H9 (cell line): ENCODE data around the gene GCNT2. TPM values are rescaled to one million over a fixed set of nuclear protein-coding genes. Genes with fewer than 3 reads are reported as not detected.
"Not testable (repeated sequence)": the region's sequence is repeated elsewhere in the genome, so short reads cannot be mapped to it uniquely, and the experiment has no call there.

Experiments
- DNase-seq: peaks from one replicate; pipeline ENCODE4 v3.0.0-alpha.2; 2017
- H2AFZ ChIP-seq: one replicate; pipeline ENCODE4 v1.6.1; 2013; ENCODE audit warnings: mild to moderate bottlenecking, low read length, control low read depth, moderate library complexity
- H2AK5ac ChIP-seq: 2 replicates; pipeline ENCODE4 v1.6.1; 2013; ENCODE audit warnings: low read length, control low read depth, mixed read lengths; ENCODE audit not compliant: insufficient read length
- H2BK120ac ChIP-seq: one replicate; pipeline ENCODE4 v1.6.1; 2013; ENCODE audit warnings: low read depth, mild to moderate bottlenecking, low read length, control low read depth, inconsistent platforms; ENCODE audit not compliant: poor library complexity, severe bottlenecking
- H2BK12ac ChIP-seq: 2 replicates; pipeline ENCODE4 v1.6.1; 2013; ENCODE audit warnings: low read length, control low read depth, mixed read lengths, low read depth; ENCODE audit not compliant: insufficient read length
- H2BK15ac ChIP-seq: 2 replicates; pipeline ENCODE4 v1.6.1; 2013; ENCODE audit warnings: low read depth, low read length, control low read depth
- H2BK20ac ChIP-seq: one replicate; pipeline ENCODE4 v1.6.1; 2013; ENCODE audit warnings: low read depth, mild to moderate bottlenecking, low read length, control low read depth, inconsistent platforms; ENCODE audit not compliant: poor library complexity, severe bottlenecking
- H2BK5ac ChIP-seq: 2 replicates; pipeline ENCODE4 v1.6.1; 2013; ENCODE audit warnings: low read length, control low read depth, mixed read lengths; ENCODE audit not compliant: insufficient read length
- H3K14ac ChIP-seq: 2 replicates; pipeline ENCODE4 v1.6.1; 2013; ENCODE audit warnings: low read length, control low read depth; ENCODE audit not compliant: insufficient read depth
- H3K18ac ChIP-seq: 2 replicates; pipeline ENCODE4 v1.6.1; 2013; ENCODE audit warnings: low read depth, mild to moderate bottlenecking, mixed read lengths, low read length, control low read depth; ENCODE audit not compliant: insufficient read length
- H3K23ac ChIP-seq: 2 replicates; pipeline ENCODE4 v1.6.1; 2013; ENCODE audit warnings: low read length, control low read depth, mixed read lengths, low read depth; ENCODE audit not compliant: insufficient read length
- H3K23me2 ChIP-seq: 2 replicates; pipeline ENCODE4 v1.6.1; 2013; ENCODE audit warnings: low read depth, mild to moderate bottlenecking, mixed read lengths, low read length, control low read depth; ENCODE audit not compliant: insufficient read length, poor library complexity, severe bottlenecking
- H3K27ac ChIP-seq: 2 replicates; pipeline ENCODE4 v1.5.1; 2013; ENCODE audit warnings: low read length, control low read depth, mixed read lengths, low read depth; ENCODE audit not compliant: insufficient read length
- H3K27me3 ChIP-seq: 2 replicates; pipeline ENCODE4 v1.6.1; 2013; ENCODE audit warnings: low read length, control low read depth, inconsistent platforms; ENCODE audit not compliant: insufficient read depth
- H3K4ac ChIP-seq: 2 replicates; pipeline ENCODE4 v1.6.1; 2013; ENCODE audit warnings: low read depth, mild to moderate bottlenecking, control low read depth, inconsistent platforms, low read length, moderate library complexity
- H3K4me1 ChIP-seq: 2 replicates; pipeline ENCODE4 v1.6.1; 2013; ENCODE audit warnings: low read length, control low read depth, inconsistent platforms; ENCODE audit not compliant: insufficient read depth
- H3K4me2 ChIP-seq: 2 replicates; pipeline ENCODE4 v1.6.1; 2013; ENCODE audit warnings: low read length, control low read depth, mixed read lengths; ENCODE audit not compliant: insufficient read length, insufficient read depth
- H3K56ac ChIP-seq: 2 replicates; pipeline ENCODE4 v1.6.1; 2013; ENCODE audit warnings: low read depth, mild to moderate bottlenecking, mixed read lengths, low read length, control low read depth; ENCODE audit not compliant: insufficient read length
- H3K79me1 ChIP-seq: 2 replicates; pipeline ENCODE4 v1.6.1; 2013; ENCODE audit warnings: low read depth, mild to moderate bottlenecking, moderate library complexity, low read length, control low read depth, inconsistent platforms; ENCODE audit not compliant: insufficient read depth, poor library complexity, severe bottlenecking
- H3K79me2 ChIP-seq: 2 replicates; pipeline ENCODE4 v1.6.1; 2013; ENCODE audit warnings: low read length, control low read depth, inconsistent platforms; ENCODE audit not compliant: insufficient read depth
- H3K9ac ChIP-seq: 2 replicates; pipeline ENCODE4 v1.6.1; 2013; ENCODE audit warnings: low read length, control low read depth, mixed read lengths; ENCODE audit not compliant: insufficient read length; ENCODE audit errors: extremely low read depth
- H3K9me3 ChIP-seq: one replicate; pipeline ENCODE4 v1.6.1; 2013; ENCODE audit warnings: low read depth, low read length, inconsistent platforms; ENCODE audit not compliant: control insufficient read depth
- H3T11ph ChIP-seq: one replicate; pipeline ENCODE4 v1.6.1; 2013; ENCODE audit warnings: mild to moderate bottlenecking, low read length, control low read depth, inconsistent platforms
- H4K20me1 ChIP-seq: one replicate; pipeline ENCODE4 v1.6.1; 2013; ENCODE audit not compliant: control insufficient read depth, insufficient read length, insufficient read depth
- H4K5ac ChIP-seq: 2 replicates; pipeline ENCODE4 v1.6.1; 2013; ENCODE audit warnings: low read depth, mild to moderate bottlenecking, mixed read lengths, low read length, control low read depth; ENCODE audit not compliant: insufficient read length
- H4K8ac ChIP-seq: replicated peaks from 2 replicates; pipeline ENCODE4 v1.6.1; 2013; ENCODE audit warnings: low read length, control low read depth, mixed read lengths, low read depth; ENCODE audit not compliant: insufficient read length
- H4K91ac ChIP-seq: 2 replicates; pipeline ENCODE4 v1.6.1; 2013; ENCODE audit warnings: low read depth, mild to moderate bottlenecking, moderate library complexity, mixed read lengths, low read length, control low read depth; ENCODE audit not compliant: insufficient read length
- H3K27ac Mint-ChIP-seq, 3 experiments: 2 replicates in 2 of 3; 3 replicates in 1 of 3; pipeline ENCODE4 v1.8.0; 2020 to 2021; ENCODE audit warnings: mixed read lengths in 3 of 3, mild to moderate bottlenecking in 1 of 3, moderate library complexity in 1 of 3
- H3K27me3 Mint-ChIP-seq: 2 replicates; pipeline ENCODE4 v1.8.0; 2021; ENCODE audit warnings: low read depth, mild to moderate bottlenecking, moderate library complexity, mixed read lengths
- H3K36me3 Mint-ChIP-seq, 3 experiments: 2 replicates in 2 of 3; 3 replicates in 1 of 3; pipeline ENCODE4 v1.8.0; 2020 to 2021; ENCODE audit warnings: low read depth in 3 of 3, mixed read lengths in 3 of 3; ENCODE audit not compliant: insufficient read depth in 1 of 3
- H3K4me1 Mint-ChIP-seq, 2 experiments: 2 replicates each; pipeline ENCODE4 v1.8.0; 2020; ENCODE audit warnings: mixed read lengths in 2 of 2
- H3K4me3 Mint-ChIP-seq, 2 experiments: 2 replicates in 1 of 2; 3 replicates in 1 of 2; pipeline ENCODE4 v1.8.0; 2020 to 2021; ENCODE audit warnings: mild to moderate bottlenecking in 2 of 2, mixed read lengths in 2 of 2, moderate library complexity in 1 of 2
- H3K9me3 Mint-ChIP-seq, 2 experiments: 2 replicates in 1 of 2; 3 replicates in 1 of 2; pipeline ENCODE4 v1.8.0; 2020; ENCODE audit warnings: mild to moderate bottlenecking in 2 of 2, mixed read lengths in 2 of 2, moderate library complexity in 1 of 2
- CTCF ChIP-seq: fragments of 200-600 bp; sonication (generic); conservative IDR thresholded peaks from 3 replicates; pipeline ENCODE4 v1.8.0; 2021; ENCODE audit warnings: antibody characterized with exemption, mild to moderate bottlenecking
- WGBS: extraction: QIAGEN DNeasy Blood & Tissue Kit; methylation state at CpG from one replicate; pipeline ENCODE4 v1.1.7; 2013; ENCODE audit warnings: missing lambda C conversion rate, low lambda C conversion rate, mixed read lengths; ENCODE audit not compliant: insufficient read length; ENCODE audit errors: extremely low coverage; 5-methylcytosine and 5-hydroxymethylcytosine counted together
- total RNA-seq: library from RNA; stranded (reverse); gene quantifications from 2 replicates; pipeline ENCODE4 v1.2.1, GENCODE V29; 2021

Gene GCNT2
- total RNA-seq, 1 experiment from 2014 or later = 41.7 TPM

- Histone ChIP-seq H3K4me2 (no peak overlapping the region), H4K91ac (no peak overlapping the region), H3K27me3 (no peaks in the 10 kb centered on the region), H2BK15ac (no peak overlapping the region), H3K27ac (no peak overlapping the region), H3K79me1 (no peaks in the 10 kb centered on the region), H3K56ac (no peak overlapping the region), H3K18ac (no peak overlapping the region), H4K8ac (no peak overlapping the region), H4K20me1 (no peaks in the 10 kb centered on the region), H2BK5ac (no peak overlapping the region), H3T11ph (no peak overlapping the region), H2AFZ (no peak overlapping the region), H2AK5ac (no peak overlapping the region), H3K23me2 (no peaks in the 10 kb centered on the region), H2BK120ac (no peak overlapping the region), H3K4me1 (no peaks in the 10 kb centered on the region), H2BK12ac (no peak overlapping the region), H3K9ac (no peak overlapping the region), H2BK20ac (no peak overlapping the region), H4K5ac (no peak overlapping the region), H3K23ac (no peak overlapping the region), H3K79me2 (no peaks in the 10 kb centered on the region), H3K4ac (no peak overlapping the region), H3K9me3 (no peaks in the 10 kb centered on the region), H3K14ac (no peak overlapping the region)
- Mint-ChIP-seq H3K9me3 (peaks cover 3 to 14% of the 10 kb centered on the region in 2 experiments; a peak in 3 of 5 replicates), H3K4me3 (no peak overlapping the region), H3K4me1 (peaks cover 0 to 6% of the 10 kb centered on the region in 2 experiments; a peak in 2 of 4 replicates), H3K36me3 (peaks cover 0 to 2% (median 0%) of the 10 kb centered on the region in 3 experiments; a peak in 4 of 7 replicates), H3K27me3 (peaks cover 7% of the 10 kb centered on the region), H3K27ac (no peak overlapping the region)
- no peak for TF ChIP-seq CTCF
- no CpG with 5 or more reads among the region's 2 CpGs for WGBS
- DNase-seq = no peak
Measured at GRCh38 chr6:10662742-10663141, 141.6 kb downstream of the GCNT2 start.

GRCh38 chr6:10665595-10665994 is 144.4 kb downstream of the GCNT2 start:
- DNase-seq, H4K91ac ChIP-seq, H3K4me1 ChIP-seq, H3K18ac ChIP-seq, H3K27me3 Mint-ChIP-seq, H3T11ph ChIP-seq, H2BK120ac ChIP-seq, H4K20me1 ChIP-seq, H3K4me3 Mint-ChIP-seq, H3K27me3 ChIP-seq, H2BK15ac ChIP-seq, H3K36me3 Mint-ChIP-seq, H3K27ac Mint-ChIP-seq, H3K27ac ChIP-seq, H3K23me2 ChIP-seq, H3K79me1 ChIP-seq, H3K9me3 ChIP-seq, H3K4ac ChIP-seq, H2BK5ac ChIP-seq, H3K23ac ChIP-seq, H2AFZ ChIP-seq, H4K8ac ChIP-seq, H3K79me2 ChIP-seq, H3K9ac ChIP-seq, H3K56ac ChIP-seq, H2BK12ac ChIP-seq, H3K4me1 Mint-ChIP-seq, H2BK20ac ChIP-seq, H4K5ac ChIP-seq, H3K4me2 ChIP-seq, H2AK5ac ChIP-seq, H3K14ac ChIP-seq: not testable (repeated sequence)
- H3K9me3 Mint-ChIP-seq = peaks cover 3 to 14% of the 10 kb centered on the region in 2 experiments; a peak in 3 of 5 replicates
- WGBS = no CpG with 5 or more reads among the region's 1 CpG
